Smooth muscle cell (in vitro differentiated cells): ENCODE results near the gene QRICH2. TPM values are rescaled to one million over a fixed set of nuclear protein-coding genes. Genes with fewer than 3 reads are reported as not detected.

Experiments used
- DNase-seq: peaks from one replicate; lab custom pipeline; 2025; ENCODE audit not compliant: unreplicated experiment; lab: John Stamatoyannopoulos, UW
- H2AFZ ChIP-seq: fragments of 200-600 bp; sonication (generic); 2 replicates; pipeline ENCODE4 v1.6.0; 2016; ENCODE audit warnings: antibody characterized with exemption, low read depth, mild to moderate bottlenecking
- H3F3A ChIP-seq: fragments of 200-600 bp; sonication (generic); 2 replicates; pipeline ENCODE4 v1.6.0; 2017; ENCODE audit warnings: antibody characterized with exemption, low read depth
- H3K27ac ChIP-seq: fragments of 200-600 bp; sonication (generic); 2 replicates; pipeline ENCODE4 v1.5.1; 2016; ENCODE audit warnings: low read depth, mild to moderate bottlenecking
- H3K27me3 ChIP-seq: fragments of 200-600 bp; sonication (generic); 2 replicates; pipeline ENCODE4 v1.6.1; 2016; ENCODE audit warnings: low read depth, mild to moderate bottlenecking
- H3K36me3 ChIP-seq: fragments of 200-600 bp; sonication (generic); 2 replicates; pipeline ENCODE4 v1.5.1; 2016; ENCODE audit warnings: low read depth
- H3K4me1 ChIP-seq: fragments of 200-600 bp; sonication (generic); 2 replicates; pipeline ENCODE4 v1.5.1; 2016; ENCODE audit warnings: low read depth
- H3K4me2 ChIP-seq: fragments of 200-600 bp; sonication (generic); 2 replicates; pipeline ENCODE4 v1.6.0; 2016; ENCODE audit warnings: mild to moderate bottlenecking
- H3K4me3 ChIP-seq: fragments of 200-600 bp; sonication (generic); 2 replicates; pipeline ENCODE4 v1.5.1; 2016; ENCODE audit warnings: mild to moderate bottlenecking
- H3K79me2 ChIP-seq: fragments of 200-600 bp; sonication (generic); 2 replicates; pipeline ENCODE4 v1.6.0; 2016; ENCODE audit warnings: low read depth, mild to moderate bottlenecking
- H3K9ac ChIP-seq: fragments of 200-600 bp; sonication (generic); 2 replicates; pipeline ENCODE4 v1.6.0; 2016; ENCODE audit warnings: low read depth
- H3K9me3 ChIP-seq: fragments of 200-600 bp; sonication (generic); replicated peaks from 2 replicates; pipeline ENCODE4 v1.5.1; 2016; ENCODE audit warnings: low read depth
- H4K20me1 ChIP-seq: fragments of 200-600 bp; sonication (generic); 2 replicates; pipeline ENCODE4 v1.6.0; 2016; ENCODE audit warnings: low read depth
- CTCF ChIP-seq: fragments of 200-600 bp; sonication (generic); IDR thresholded peaks from 2 replicates; pipeline ENCODE4 v1.5.1; 2017; ENCODE audit warnings: borderline replicate concordance, mild to moderate bottlenecking, antibody characterized with exemption; ENCODE audit not compliant: insufficient read depth, poor library complexity, severe bottlenecking
- WGBS: methylation state at CpG from one replicate; pipeline ENCODE4 v1.1.7; 2016; ENCODE audit warnings: low lambda C conversion rate; 5-methylcytosine and 5-hydroxymethylcytosine counted together
- polyA plus RNA-seq: library from polyadenylated mRNA; unstranded; fragments of >200 nt; fragmentation: Nextera tagmentation; extraction: Ambion mirVana; gene quantifications from 2 replicates; pipeline ENCODE4 v1.2.1, GENCODE V29; 2016
- total RNA-seq: library from RNA; depleted of rRNA; stranded (reverse); fragments of >200 nt; gene quantifications from 2 replicates; pipeline ENCODE4 v1.2.3, GENCODE V29; 2014

Gene QRICH2
- total and polyA plus RNA-seq, 2 experiments from 2014 or later: 1.2 to 1.5 TPM

DNA sequence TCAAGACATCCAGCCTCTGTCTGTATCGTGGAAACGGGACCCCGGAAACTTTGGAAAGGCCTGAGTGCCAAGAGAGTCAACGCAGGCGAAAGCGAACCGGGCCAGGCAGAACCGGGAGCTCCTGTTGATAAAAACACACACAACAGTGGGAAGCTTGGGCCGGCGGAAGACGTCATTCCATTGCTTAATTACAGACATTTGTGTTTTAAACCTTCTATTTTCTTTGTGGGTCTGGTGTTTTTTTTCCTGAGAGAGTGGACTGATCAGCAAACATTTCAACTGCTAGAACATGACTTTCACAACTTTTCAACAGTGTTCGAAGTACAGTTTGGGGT, 66.9 kb downstream of the QRICH2 start:
- peak overlapping the region; percentile 46 for H3K9ac ChIP-seq

GRCh38 chr17:76240461-76241203, 67.4 kb downstream of the QRICH2 start, which contains the start of gene RNF157:
TSS of gene RNF157 (minus strand) at chr17:76240493. CDS start at chr17:76240240, 253 bp downstream.
- Histone ChIP-seq H3K36me3 (no peaks in the 10 kb centered on the region), H3F3A (no peaks in the 10 kb centered on the region), H3K27ac (no peak within 1 kb of the TSS), H3K4me3 (peak within 1 kb of the TSS; percentile 69), H3K79me2 (no peaks in the 10 kb centered on the region), H2AFZ (peak within 1 kb of the TSS; percentile 91), H3K9ac (peak within 1 kb of the TSS; percentile 46), H3K9me3 (no peaks in the 10 kb centered on the region), H3K4me2 (peak within 1 kb of the TSS; percentile 99), H4K20me1 (no peaks in the 10 kb centered on the region), H3K27me3 (peaks cover 42% of the 10 kb centered on the region), H3K4me1 (peaks cover 7% of the 10 kb centered on the region)
- no peak for TF ChIP-seq CTCF
- peak; percentile 37 for DNase-seq
- 2% methylated on average over 46 of the region's 102 CpGs for WGBS

More for the DNA sequence above, 66.9 kb downstream of the QRICH2 start:
- no peak for TF ChIP-seq CTCF
- Histone ChIP-seq H3K9me3 (no peaks in the 10 kb centered on the region), H3K4me2 (peak overlapping the region; percentile 99), H3K79me2 (no peaks in the 10 kb centered on the region), H3F3A (no peaks in the 10 kb centered on the region), H4K20me1 (no peaks in the 10 kb centered on the region), H3K4me3 (peak overlapping the region; percentile 69), H3K36me3 (no peaks in the 10 kb centered on the region), H2AFZ (peak overlapping the region; percentile 91), H3K27me3 (peaks cover 42% of the 10 kb centered on the region), H3K27ac (no peak overlapping the region), H3K4me1 (peaks cover 7% of the 10 kb centered on the region)
- 29% methylated on average over 12 of the region's 12 CpGs for WGBS
- no peak for DNase-seq

- Histone ChIP-seq H3K9me3 (no peaks in the 10 kb centered on the region), H3F3A (no peaks in the 10 kb centered on the region), H3K4me1 (peaks cover 7% of the 10 kb centered on the region), H3K4me3 (peak overlapping the region; percentile 45), H3K9ac (no peak overlapping the region), H3K27me3 (peaks cover 42% of the 10 kb centered on the region), H3K36me3 (no peaks in the 10 kb centered on the region), H3K4me2 (peak overlapping the region; percentile 78), H4K20me1 (no peaks in the 10 kb centered on the region), H3K79me2 (no peaks in the 10 kb centered on the region), H3K27ac (no peak overlapping the region), H2AFZ (peak overlapping the region; percentile 79)
- DNase-seq: no peak
- 9% methylated on average over 40 of the region's 75 CpGs for WGBS
- no peak for TF ChIP-seq CTCF
Observed at GRCh38 chr17:76239538-76240274, 68.4 kb downstream of the QRICH2 start.
